Esophagus (tissue), 2 donors: Measurements from ENCODE around the gene NUP93. TPM values are rescaled to one million over a fixed set of nuclear protein-coding genes. Genes with fewer than 3 reads are reported as not detected.

ENCODE experiments used
- H3K27ac ChIP-seq, 2 donors: one replicate each; pipeline ENCODE4 v1.5.1; 2013; ENCODE audit warnings: low read depth in 2 of 2, mild to moderate bottlenecking in 2 of 2, inconsistent platforms in 1 of 2, low read length in 1 of 2, moderate library complexity in 1 of 2
- H3K27me3 ChIP-seq, 2 donors: one replicate each; pipeline ENCODE4 v1.6.1; 2013; ENCODE audit warnings: low read length in 2 of 2, control low read depth in 1 of 2, mild to moderate bottlenecking in 1 of 2; ENCODE audit not compliant: insufficient read depth in 2 of 2, control insufficient read depth in 1 of 2
- H3K36me3 ChIP-seq, 2 donors: one replicate each; pipeline ENCODE4 v1.6.1; 2013; ENCODE audit warnings: low read length in 1 of 2; ENCODE audit not compliant: control insufficient read depth in 2 of 2, insufficient read depth in 2 of 2
- H3K4me1 ChIP-seq, 2 donors: one replicate each; pipeline ENCODE4 v1.6.1; 2013; ENCODE audit warnings: low read length in 1 of 2; ENCODE audit not compliant: control insufficient read depth in 2 of 2, insufficient read depth in 2 of 2
- H3K4me3 ChIP-seq, 2 donors: one replicate each; pipeline ENCODE4 v1.5.1; 2013; ENCODE audit warnings: low read length in 2 of 2, mild to moderate bottlenecking in 2 of 2, low read depth in 1 of 2, moderate library complexity in 1 of 2
- H3K9me3 ChIP-seq, 2 donors: one replicate each; pipeline ENCODE4 v1.6.1; 2013; ENCODE audit warnings: mild to moderate bottlenecking in 2 of 2, low read depth in 1 of 2, low read length in 1 of 2, moderate library complexity in 1 of 2; ENCODE audit not compliant: control insufficient read depth in 2 of 2, insufficient read depth in 1 of 2
- WGBS, 2 donors: extraction: QIAGEN DNeasy Blood & Tissue Kit; methylation state at CpG; one replicate each; pipeline ENCODE4 v1.1.7; 2013; 5-methylcytosine and 5-hydroxymethylcytosine counted together
- polyA plus RNA-seq, 2 donors: library from polyadenylated mRNA; stranded (reverse); fragments of 200-250 nt; gene quantifications; one replicate each; pipeline ENCODE4 v1.2.3, GENCODE V29; 2013
- donor health status: healthy with polysubstance abuse.
- donor health status: Bipolar disorder and iron deficiency.

The NUP93 gene
- polyA plus RNA-seq, 2 donors = 36.0 to 38.0 TPM

DNA sequence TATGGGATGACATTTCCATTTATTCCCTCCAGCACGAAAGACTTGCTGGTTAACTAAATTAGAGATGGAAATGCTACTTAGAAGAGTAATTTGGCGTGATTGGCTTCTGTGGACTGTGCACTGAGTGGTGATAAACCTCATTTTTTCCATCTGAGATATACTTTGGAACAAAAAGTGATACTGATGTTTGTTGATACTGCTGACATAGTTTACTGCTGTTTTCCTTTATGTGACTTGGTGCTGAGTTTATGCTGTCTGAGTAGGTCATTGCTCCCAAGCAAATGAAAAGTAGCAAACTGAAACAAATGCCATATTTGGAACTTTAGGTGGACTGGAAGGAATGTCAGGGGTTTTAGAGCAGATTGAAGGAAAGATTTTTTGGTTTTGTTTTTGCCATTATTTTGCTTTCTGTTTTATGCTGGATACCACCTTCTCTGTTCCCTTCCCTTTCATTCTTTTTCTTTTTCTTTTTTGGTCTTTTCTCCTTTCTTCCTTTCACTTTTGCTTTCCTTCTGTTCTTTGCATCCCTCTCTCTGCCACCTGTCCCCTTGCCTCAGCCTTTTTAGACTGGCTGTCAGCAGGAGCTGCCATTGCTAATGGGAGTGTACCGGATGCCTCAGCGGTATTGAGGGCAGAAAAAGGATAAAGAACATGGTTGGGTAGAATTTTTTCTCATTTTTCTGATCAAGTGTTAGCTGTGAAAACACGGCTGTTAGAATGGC lies 41.8 kb downstream of the NUP93 start:
- no peaks in the 10 kb centered on the region for H3K36me3 ChIP-seq
- no peaks in the 10 kb centered on the region for H3K27me3 ChIP-seq
- H3K4me1 ChIP-seq = peaks cover 0 to 4% of the 10 kb centered on the region in 2 donors
- WGBS, 2 donors = 88 to 90% methylated on average over 5 of the region's 5 CpGs
- H3K27ac ChIP-seq = no peak overlapping the region
- no peak overlapping the region for H3K4me3 ChIP-seq
- H3K9me3 ChIP-seq = no peaks in the 10 kb centered on the region

DNA sequence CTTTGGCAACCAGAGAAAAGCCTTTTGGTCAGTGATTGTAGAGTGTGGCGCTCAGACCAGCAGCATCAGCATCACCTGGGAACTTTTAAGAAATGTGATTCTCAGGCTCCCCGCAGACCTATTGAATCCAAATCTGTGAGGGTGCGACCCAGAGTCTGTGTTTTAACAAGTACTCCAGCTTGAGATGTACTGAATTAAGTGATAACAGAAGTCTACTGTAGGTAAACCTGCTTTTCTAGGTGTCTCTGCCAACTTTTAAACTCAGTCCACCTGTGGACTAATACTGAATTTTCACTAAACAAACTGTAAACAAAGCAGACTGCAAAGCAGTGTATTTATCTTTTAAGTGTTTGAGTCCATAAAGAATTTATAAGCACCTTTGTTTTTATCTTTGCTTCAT lies 43.6 kb downstream of the NUP93 start:
- no peaks in the 10 kb centered on the region for H3K36me3 ChIP-seq
- H3K27ac ChIP-seq = peak overlapping the region in 1 of 2 donors; percentile 40
- peaks cover 0 to 6% of the 10 kb centered on the region in 2 donors for H3K4me1 ChIP-seq
- H3K4me3 ChIP-seq = no peak overlapping the region
- no peaks in the 10 kb centered on the region for H3K27me3 ChIP-seq
- WGBS, 2 donors = 57 to 58% methylated on average over 3 of the region's 3 CpGs
- no peaks in the 10 kb centered on the region for H3K9me3 ChIP-seq

DNA sequence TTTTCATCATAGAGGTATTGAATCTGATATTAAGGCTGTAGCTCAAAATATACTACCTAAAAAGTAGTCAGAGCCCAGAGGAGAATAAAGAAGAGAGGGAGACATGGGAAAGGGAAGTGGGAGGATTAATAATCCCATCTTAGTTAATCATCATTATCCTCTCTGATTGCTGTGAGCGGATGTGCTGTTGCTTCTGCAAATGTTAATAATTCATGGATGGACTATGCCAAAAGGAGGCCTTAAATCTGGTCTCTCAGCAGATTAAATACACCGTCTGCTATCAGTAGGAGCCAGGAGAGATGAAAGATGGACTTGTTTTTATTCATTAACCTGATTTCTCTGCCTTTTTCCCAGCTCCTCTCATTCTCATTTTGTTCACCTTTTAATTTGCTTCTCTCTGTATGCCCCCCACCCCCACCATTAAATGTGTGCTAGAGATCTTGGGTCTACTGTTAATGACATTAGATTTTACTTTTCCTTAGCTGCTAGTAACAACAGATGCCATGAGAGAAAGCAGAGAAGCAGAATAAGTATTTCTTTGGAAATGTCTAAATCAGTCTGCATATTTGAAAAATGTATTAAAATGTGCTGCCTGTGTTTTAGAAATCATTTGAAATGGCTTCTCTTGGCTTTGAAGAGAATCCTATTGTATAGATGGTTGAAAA lies 44.2 kb downstream of the NUP93 start:
- no peaks in the 10 kb centered on the region for H3K27me3 ChIP-seq
- H3K4me1 ChIP-seq = peaks cover 0 to 6% of the 10 kb centered on the region in 2 donors
- no peaks in the 10 kb centered on the region for H3K9me3 ChIP-seq
- no peaks in the 10 kb centered on the region for H3K36me3 ChIP-seq
- H3K27ac ChIP-seq = no peak overlapping the region
- 50 to 66% methylated on average over 2 of the region's 2 CpGs for WGBS, 2 donors
- no peak overlapping the region for H3K4me3 ChIP-seq

DNA sequence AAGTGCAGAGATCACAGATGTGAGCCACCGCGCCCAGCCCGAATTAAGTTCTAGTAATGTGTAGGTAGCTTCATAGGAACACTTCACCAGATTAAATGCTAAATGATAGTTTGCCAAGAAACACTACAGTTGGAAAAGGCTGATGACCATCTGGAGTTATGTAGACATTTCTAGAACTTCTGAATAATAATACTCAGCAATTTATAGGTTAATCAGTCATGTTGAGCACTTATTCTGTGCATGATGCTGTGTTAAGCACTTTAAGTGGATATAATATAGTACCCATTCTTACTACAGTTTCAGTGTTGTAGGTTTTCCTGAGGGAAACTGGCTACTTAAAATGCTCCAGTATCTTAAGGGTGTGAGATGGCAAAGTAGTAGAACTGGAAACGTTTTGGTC lies 45.2 kb downstream of the NUP93 start:
- no peaks in the 10 kb centered on the region for H3K27me3 ChIP-seq
- H3K4me3 ChIP-seq = no peak overlapping the region
- no peaks in the 10 kb centered on the region for H3K9me3 ChIP-seq
- 76% methylated on average over 4 of the region's 4 CpGs for WGBS, 2 donors
- no peaks in the 10 kb centered on the region for H3K36me3 ChIP-seq
- peaks cover 0 to 4% of the 10 kb centered on the region in 2 donors for H3K4me1 ChIP-seq
- H3K27ac ChIP-seq = no peak overlapping the region

DNA sequence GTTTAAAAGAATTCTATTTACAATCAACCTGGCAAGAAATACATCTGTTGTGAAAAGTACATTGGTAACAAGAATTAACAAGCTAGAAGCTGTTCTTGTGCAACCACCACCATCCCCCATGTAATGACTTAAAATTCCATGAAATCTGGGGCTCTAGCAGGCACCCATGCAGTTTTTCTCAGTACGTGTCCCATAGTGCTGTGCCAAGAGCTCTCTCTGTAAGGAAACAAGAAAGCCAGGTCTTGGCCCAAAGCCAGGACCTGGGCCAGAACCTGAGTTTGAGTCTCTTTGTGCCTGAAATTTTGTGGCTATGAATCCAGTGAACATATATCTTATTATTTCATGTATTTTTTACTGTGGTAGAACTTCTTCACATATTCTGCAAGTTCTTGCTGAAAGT lies 46.6 kb downstream of the NUP93 start:
- no peaks in the 10 kb centered on the region for H3K27me3 ChIP-seq
- WGBS, 2 donors = 21 to 33% methylated on average over 1 of the region's 1 CpG
- no peaks in the 10 kb centered on the region for H3K36me3 ChIP-seq
- H3K27ac ChIP-seq = peak overlapping the region in 1 of 2 donors; percentile 64
- no peaks in the 10 kb centered on the region for H3K9me3 ChIP-seq
- H3K4me3 ChIP-seq = no peak overlapping the region
- peaks cover 0 to 4% of the 10 kb centered on the region in 2 donors for H3K4me1 ChIP-seq

DNA sequence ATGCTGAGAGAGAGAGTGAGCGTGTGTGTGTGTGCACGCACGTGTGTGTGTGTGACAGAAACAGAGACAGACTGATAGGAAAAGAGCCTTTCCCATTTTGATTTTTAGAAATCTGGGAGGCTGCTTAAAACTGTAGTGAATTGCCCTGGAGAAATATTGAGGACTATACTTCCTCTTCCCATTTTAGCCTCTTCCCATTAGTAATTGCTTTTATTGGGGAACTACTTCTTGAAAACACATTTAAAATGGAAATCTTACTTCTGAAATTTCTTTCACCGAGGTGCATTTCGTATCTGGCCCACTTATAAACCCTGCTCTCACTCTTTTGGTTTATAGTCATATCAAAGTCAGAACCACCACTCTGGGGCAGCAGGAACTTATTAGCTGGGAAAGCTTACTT lies 47.1 kb downstream of the NUP93 start:
- Histone ChIP-seq H3K36me3 (no peaks in the 10 kb centered on the region), H3K27ac (peak overlapping the region in 1 of 2 donors; percentile 64), H3K27me3 (no peaks in the 10 kb centered on the region), H3K4me1 (peaks cover 0 to 4% of the 10 kb centered on the region in 2 donors), H3K4me3 (no peak overlapping the region), H3K9me3 (no peaks in the 10 kb centered on the region)
- 65 to 68% methylated on average over 5 of the region's 5 CpGs for WGBS, 2 donors

DNA sequence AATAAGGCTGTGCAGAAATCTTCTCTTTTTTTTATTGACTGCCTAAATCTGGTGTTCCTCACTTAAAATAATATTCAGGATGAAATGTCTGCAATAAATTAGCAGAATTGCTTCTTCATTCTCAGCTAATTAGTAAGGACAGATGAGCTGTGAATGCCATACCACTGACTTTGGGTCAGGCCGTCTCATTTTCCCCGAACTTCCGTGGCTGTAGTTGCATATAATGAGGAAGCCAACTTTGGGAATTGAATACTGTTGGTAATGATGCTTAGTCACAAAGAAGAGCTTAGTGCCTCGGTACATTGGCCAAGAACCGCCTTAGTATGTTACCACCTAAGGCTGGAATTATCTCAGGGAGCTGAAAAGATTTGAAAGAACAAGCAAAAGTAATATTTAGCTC lies 47.6 kb downstream of the NUP93 start:
- Histone ChIP-seq H3K27ac (no peak overlapping the region), H3K9me3 (no peaks in the 10 kb centered on the region), H3K27me3 (no peaks in the 10 kb centered on the region), H3K36me3 (no peaks in the 10 kb centered on the region), H3K4me1 (peaks cover 0 to 4% of the 10 kb centered on the region in 2 donors), H3K4me3 (no peak overlapping the region)
- 46 to 73% methylated on average over 5 of the region's 5 CpGs for WGBS, 2 donors

DNA sequence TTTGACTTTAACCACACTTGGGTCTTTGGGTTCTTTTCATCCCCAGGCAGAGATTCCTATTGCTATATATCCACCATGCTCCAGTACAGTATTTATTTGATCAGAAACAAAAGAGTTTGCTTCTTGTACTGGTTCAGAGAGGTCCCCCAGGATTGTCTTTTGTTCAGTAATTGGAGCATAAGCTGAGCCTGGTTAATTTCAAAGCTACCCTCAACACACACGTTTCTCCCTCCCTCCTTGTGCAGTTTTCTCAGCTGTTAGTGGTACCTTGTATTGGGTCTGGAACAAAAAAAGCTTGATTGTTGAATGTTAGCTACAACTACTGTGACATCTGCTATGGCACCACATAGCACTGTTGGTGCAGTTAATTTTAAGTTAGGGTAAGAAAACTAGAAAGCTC lies 50.0 kb downstream of the NUP93 start:
- WGBS, 2 donors = 76 to 92% methylated on average over 1 of the region's 1 CpG
- Histone ChIP-seq H3K4me3 (no peak overlapping the region), H3K36me3 (no peaks in the 10 kb centered on the region), H3K9me3 (no peaks in the 10 kb centered on the region), H3K27ac (no peak overlapping the region), H3K4me1 (peaks cover 0 to 3% of the 10 kb centered on the region in 2 donors), H3K27me3 (no peaks in the 10 kb centered on the region)

DNA sequence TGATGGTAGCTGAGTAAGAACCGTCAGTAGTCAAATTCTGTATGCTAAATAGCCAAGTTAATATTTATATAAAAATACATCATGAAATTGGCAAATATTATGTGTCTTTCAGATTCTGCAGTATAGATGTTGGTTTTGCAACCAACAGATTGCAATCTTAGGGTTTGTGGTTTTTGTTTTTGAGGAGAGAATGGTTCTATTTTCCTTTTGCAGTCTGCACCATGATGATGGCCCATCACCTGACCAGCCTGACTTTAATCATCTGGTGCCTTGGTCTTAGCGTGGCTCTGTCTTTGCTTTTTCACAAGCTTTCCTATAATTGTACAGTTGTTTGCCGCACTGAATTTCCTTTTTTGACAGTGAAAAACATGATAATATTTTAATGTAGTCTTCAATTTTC lies 50.7 kb downstream of the NUP93 start:
- H3K27ac ChIP-seq = no peak overlapping the region
- 88 to 90% methylated on average over 3 of the region's 3 CpGs for WGBS, 2 donors
- H3K4me3 ChIP-seq = no peak overlapping the region
- H3K4me1 ChIP-seq = peaks cover 0 to 3% of the 10 kb centered on the region in 2 donors
- no peaks in the 10 kb centered on the region for H3K27me3 ChIP-seq
- H3K9me3 ChIP-seq = no peaks in the 10 kb centered on the region
- H3K36me3 ChIP-seq = no peaks in the 10 kb centered on the region

DNA sequence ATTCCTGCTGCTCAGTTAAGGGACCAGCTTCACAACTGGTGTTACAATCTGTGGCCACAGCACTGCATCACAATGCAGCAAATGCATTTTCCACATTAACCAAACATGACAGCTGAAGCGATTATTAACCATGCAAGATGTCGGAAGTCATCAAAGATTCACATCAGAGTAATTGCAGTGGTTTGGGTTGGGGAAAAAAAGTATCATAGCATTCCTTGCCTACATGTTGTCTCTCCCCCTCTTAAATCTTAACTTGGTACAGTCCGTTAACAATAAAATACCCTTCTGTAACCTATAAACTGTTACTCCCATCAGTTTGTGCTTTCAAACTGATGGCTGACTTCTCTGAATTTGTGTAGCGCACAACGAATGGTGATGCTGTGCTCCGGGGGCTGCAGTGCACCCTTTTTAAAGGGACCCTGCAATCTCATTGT lies 51.6 kb downstream of the NUP93 start:
- no peak overlapping the region for H3K4me3 ChIP-seq
- WGBS, 2 donors = 89 to 92% methylated on average over 6 of the region's 6 CpGs
- H3K27ac ChIP-seq = no peak overlapping the region
- H3K36me3 ChIP-seq = no peaks in the 10 kb centered on the region
- no peaks in the 10 kb centered on the region for H3K27me3 ChIP-seq
- H3K9me3 ChIP-seq = no peaks in the 10 kb centered on the region
- H3K4me1 ChIP-seq = peaks cover 0 to 3% of the 10 kb centered on the region in 2 donors
